Measurements from ENCODE around the gene RAB1B. TPM values are rescaled to one million over a fixed set of nuclear protein-coding genes. Genes with fewer than 3 reads are reported as not detected.
"Not testable (repeated sequence)": the region's sequence is repeated elsewhere in the genome, so short reads cannot be mapped to it uniquely, and the experiment has no call there.

Gene RAB1B
- polyA plus RNA-seq, 4 donors, result 122 to 168 (median 138) TPM

DNA sequence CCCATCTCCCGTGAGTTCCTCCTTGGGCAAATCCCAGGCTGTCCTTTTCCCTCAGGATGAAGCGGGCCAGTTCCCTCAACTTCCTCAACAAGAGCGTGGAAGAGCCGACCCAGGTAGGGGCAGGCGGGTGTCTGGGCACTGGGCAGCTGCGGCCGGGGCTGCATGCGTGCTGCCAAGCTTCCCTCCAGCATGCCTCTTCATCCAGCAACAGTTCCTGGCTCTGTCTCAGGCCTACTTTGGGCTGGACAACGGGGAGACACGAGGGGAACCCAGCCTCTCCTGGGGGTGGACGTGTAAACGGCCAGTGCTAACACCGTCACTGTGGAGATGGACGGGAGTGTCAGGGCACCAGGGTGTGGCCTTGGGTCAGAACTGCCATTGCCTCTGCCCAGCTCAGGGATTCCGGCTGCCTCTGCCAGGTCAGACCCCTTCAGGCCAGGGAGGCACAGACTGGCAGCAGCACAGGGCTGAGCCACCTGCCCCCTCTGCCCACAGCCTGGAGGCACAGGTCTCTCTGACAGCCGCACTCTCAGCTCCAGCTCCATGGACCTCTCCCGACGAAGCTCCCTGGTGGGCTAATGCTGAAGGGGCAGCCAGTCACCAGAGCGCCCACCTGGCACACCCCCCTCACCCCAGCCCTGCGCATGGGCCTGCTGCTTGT lies 1.9 kb upstream of the RAB1B start:
- DNase-seq (ENCODE audit: low read depth in 4 of 4, low spot score in 2 of 4), result no peak

DNA sequence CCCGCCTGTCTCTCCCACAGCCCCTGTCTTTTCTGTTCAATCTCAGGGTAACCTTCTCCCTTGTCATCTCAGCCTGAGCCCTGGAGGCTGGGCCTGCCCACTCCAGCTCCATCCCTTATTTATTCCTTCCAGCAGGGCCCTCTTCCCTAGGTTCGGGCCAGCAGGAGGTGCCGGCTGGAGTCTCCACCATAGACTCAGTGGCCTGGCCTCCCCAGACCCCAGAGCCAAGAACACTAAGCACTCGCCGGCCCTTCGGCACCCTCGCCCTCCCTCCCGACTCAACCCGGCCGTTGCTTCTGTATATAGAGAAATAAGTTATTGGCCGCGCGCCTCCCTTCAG lies 1.4 kb upstream of the RAB1B start:
- DNase-seq (ENCODE audit: low read depth in 4 of 4, low spot score in 2 of 4), result no peak

DNA sequence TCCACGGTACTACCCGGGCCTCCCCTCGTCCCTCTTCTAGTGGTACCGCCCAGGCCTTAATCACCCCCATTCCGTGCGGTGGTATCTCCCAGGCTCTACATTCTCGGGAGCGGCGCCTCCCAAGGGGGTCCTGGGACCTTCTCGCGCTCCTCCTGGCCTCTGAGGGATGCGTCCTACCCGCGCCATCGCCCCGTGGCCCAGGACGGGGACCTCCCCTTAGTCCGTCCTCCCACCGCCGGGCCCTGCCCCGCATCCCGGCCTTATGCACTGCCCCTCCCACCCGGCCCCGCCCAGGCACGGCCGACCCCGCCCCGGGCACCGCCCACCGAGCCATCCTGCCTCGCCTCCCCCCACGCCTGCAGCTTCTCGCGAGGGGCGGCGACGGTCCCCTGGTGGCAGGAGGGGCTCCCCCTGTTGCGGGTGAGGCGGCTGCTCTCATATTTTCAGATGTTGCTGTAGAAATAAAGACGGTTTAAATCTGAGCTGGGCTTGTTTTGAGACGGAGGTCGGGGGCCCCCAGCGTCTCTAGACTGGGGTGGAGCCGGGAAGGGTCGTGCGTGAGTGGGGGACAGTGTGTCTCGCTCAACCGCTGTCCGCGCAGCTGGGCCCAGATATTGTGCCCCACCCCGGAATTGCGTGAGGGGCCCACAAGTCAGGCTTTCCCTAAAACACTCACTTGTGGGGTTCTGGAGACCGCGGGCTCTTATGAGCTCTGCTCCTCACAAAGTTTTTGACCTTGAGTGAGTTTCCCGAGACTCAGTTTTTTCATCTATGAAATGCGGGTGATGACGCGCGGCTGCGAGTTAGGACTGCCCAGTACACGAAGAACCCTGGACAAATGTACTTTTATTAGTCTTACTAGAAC lies 828 bp upstream of the RAB1B start:
- peak; percentile 78 to 83 (median 78) for DNase-seq (ENCODE audit: low read depth in 4 of 4, low spot score in 2 of 4)

GRCh38 chr11:66268952-66269905 lies 790 bp downstream of the RAB1B start:
- DNase-seq (ENCODE audit: low read depth in 4 of 4, low spot score in 2 of 4), result no peak

DNA sequence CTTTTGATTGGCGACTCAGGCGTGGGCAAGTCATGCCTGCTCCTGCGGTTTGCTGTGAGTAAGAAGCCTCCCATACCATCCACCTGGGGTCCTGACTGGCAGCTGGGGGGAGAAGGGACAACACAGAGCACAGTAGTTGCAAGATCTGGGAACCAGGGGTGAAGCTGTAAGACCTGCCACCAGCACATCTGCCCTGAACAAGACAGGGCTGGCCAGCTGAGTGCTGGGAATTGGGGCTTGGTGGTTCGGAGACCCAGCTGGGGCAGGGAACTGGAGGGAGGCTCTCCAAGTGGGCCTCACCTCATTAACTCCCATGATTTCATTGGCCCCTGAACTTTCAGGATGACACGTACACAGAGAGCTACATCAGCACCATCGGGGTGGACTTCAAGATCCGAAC lies 3.4 kb downstream of the RAB1B start:
- no peak for DNase-seq (ENCODE audit: low read depth in 4 of 4, low spot score in 2 of 4)

DNA sequence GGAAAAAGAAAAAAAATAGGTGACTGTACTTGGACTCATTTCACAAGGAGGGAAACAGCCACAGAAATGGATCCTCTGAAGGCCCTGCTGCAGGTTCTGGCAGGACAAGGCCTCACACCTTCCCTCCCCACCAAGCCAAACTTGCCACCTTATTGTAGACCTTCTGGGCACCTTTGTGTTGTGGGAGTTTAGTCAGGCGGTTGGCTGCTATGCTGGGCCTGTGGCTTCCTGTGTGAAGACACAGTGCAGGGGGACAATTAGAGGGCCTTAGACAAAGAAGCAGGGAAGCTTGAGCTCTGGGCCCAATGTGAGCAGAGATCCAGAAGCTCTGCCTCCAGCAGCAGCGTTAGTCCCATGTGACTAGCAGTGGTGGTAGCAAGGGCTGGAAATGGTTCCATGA lies 4.2 kb downstream of the RAB1B start:
- no peak for DNase-seq (ENCODE audit: low read depth in 4 of 4, low spot score in 2 of 4)

GRCh38 chr11:66274219-66274618 lies 5.8 kb downstream of the RAB1B start:
- DNase-seq (ENCODE audit: low read depth in 4 of 4, low spot score in 2 of 4), result no peak

DNA sequence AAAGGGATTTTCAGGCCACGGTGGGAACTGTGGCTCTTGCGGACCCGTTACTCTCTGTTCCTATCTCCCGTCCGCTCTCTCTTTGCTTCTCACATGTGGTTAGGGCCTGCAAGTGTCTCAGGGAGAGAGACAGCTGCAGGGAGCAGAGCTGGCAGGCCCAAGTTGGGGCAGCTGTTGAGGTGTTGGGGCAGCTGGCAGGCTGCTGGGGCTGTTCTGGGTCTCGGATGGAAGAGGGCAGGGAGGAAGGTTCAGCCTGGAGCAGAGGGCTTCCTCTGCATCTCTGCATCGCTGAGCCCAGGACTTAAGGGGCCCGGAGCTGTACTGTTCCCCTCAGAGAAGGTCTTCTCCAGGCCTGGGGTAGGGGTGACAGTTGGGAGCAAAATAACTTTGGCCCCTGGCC lies 7.0 kb downstream of the RAB1B start:
- no peak for DNase-seq (ENCODE audit: low read depth in 4 of 4, low spot score in 2 of 4)

- DNase-seq (ENCODE audit: low read depth in 4 of 4, low spot score in 2 of 4), result no peak
Measured at GRCh38 chr11:66275984-66276612, 7.7 kb downstream of the RAB1B start.

- DNase-seq (ENCODE audit: low read depth in 4 of 4, low spot score in 2 of 4), result not testable (repeated sequence)
Measured at GRCh38 chr11:66276619-66277018, 8.2 kb downstream of the RAB1B start.

DNA sequence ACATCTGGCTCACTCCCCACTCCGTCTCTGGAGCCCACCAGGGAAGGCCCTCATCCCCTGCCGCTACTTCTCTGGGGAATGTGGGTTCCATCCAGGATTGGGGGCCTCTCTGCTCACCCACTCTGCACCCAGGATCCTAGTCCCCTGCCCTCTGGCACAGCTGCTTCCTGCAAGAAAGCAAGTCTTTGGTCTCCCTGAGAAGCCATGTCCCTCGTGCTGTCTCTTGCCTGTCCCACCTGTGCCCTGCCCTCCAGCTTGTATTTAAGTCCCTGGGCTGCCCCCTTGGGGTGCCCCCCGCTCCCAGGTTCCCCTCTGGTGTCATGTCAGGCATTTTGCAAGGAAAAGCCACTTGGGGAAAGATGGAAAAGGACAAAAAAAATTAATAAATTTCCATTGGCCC lies 8.6 kb downstream of the RAB1B start:
- not testable (repeated sequence) for DNase-seq (ENCODE audit: low read depth in 4 of 4, low spot score in 2 of 4)

DNA sequence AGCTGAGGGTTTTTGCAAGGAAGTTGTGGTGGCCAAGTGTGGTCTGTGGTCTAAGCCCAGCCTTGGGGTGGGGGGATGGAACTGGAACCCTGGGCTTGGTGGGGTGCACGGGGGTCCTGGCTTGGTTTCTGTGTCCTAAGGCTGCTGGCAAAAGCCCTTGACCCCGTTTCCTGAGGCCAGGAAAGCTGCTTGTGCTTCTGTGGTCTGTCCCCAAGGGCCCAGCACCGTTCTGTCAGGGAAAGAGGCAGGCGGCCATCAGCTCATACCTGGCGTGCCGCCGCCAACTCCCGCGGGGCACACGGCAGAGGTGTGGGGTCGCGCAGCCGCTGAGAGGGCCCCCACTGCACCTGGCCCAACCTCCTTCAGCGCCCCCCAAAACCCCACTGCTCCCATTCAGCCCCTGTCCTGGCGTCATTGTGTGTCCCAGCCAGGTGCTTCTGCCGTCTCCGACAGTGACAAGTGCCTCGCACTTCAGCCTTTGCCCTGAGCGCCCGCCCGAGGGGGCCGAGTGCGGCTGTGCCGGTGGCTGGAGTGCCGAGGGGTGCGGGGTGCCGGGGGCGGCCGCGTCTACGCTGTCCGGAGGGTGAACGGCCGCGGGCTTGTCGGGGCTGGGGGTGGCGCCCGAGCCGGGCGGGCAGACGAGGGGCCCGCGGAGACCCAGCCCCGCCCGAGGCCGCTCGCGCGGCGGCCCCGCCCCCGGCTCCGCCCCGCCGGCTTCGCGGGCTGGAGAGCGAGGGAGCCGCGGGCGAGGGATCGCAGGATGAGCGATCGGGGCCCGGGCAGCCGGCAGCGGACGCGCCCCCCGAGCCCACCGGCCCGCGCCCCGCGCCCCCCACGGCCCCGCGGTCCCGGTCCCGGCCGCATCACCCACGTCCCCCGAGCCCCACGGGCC lies 9.3 kb downstream of the RAB1B start, which contains the start of gene CNIH2:
TSS of gene CNIH2 (plus strand) at position 705 of the 892 bp plus-strand sequence. CDS start 282 bp downstream, outside the sequence.
- no peak for DNase-seq (ENCODE audit: low read depth in 4 of 4, low spot score in 2 of 4)

DNA sequence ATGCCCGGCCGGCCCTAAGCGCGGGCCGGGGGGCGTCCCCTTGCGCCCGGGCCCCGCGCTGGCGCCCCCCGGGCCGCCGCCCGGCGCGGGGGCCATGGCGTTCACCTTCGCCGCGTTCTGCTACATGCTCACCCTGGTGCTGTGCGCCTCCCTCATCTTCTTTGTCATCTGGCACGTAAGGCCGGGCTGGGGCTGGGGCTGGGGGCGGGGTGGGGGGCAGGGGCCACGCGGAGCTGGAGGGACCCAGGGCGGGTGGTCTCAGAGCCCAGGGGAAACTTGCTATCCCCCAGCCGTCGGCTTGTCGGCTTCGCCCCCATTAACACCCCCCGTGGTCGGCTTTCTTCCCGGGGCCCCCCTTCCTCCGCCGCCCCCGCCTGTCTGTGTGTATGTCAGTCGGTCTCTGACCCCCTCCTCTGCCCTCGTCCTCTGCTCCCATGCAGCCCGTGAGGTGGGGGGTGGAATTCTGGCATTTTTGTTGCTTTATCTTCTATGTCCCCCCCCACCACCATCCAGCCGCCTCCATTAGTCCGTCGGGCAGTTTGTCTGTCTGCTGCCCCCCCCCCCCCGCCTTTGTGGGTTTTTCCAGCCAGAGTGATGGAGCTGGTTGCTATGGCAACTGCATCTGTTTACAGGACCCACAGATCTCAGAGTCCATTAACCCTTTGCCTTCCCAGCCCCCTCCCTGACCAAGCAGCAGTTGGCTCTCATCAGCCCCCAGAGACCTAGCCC lies 10.1 kb downstream of the RAB1B start:
- no peak for DNase-seq (ENCODE audit: low read depth in 4 of 4, low spot score in 2 of 4)

DNA sequence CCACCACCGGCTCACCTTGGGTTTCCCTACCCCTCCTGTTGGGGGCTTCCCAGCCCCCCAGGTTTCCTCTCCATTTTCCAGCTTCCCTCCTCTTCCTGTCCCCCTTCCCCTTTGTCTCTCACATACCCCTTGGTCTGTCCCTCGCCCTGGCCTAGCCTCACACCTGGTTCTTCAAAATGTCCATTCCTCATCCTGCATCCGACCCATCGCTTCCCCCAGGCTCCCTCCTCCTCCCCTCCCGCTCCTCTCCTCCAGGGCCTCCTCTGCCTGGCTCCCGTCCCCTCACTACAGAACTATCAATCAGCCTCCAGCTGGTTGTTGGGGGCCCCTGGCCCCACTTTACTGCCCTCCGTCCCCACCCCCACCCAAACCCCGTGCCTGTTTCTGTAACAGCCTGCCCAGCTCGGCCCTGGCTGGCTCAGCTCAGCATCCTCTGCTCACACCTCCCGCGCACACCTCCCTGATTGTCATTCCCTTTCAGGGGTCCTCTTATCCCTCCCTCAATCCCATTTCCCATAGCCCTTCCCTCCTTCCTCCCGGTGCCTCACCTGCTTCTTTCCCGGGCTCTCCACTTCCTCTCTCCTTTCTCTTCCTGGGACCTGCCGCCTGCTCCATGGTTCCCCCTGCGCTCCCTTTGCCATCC lies 10.8 kb downstream of the RAB1B start:
- DNase-seq (ENCODE audit: low read depth in 4 of 4, low spot score in 2 of 4), result no peak

- DNase-seq (ENCODE audit: low read depth in 4 of 4, low spot score in 2 of 4), result no peak
Measured at GRCh38 chr11:66280428-66280827, 12.0 kb downstream of the RAB1B start.

- DNase-seq (ENCODE audit: low read depth in 4 of 4, low spot score in 2 of 4), result no peak
Measured at GRCh38 chr11:66281001-66281400, 12.6 kb downstream of the RAB1B start.

GRCh38 chr11:66281776-66282467 lies 13.5 kb downstream of the RAB1B start:
- DNase-seq (ENCODE audit: low read depth in 4 of 4, low spot score in 2 of 4), result no peak
